Fibroblast of peridontal ligament (primary cell): ENCODE measurements around the gene UBE2D1.
A peak's percentile ranks its signal among the peaks of the same experiment; 100 is the strongest.

Experiments
- DNase-seq: peaks from one replicate; pipeline ENCODE4 v3.0.0-alpha.2; 2010; ENCODE audit errors: extremely low read depth

UBE2D1 gene

DNA sequence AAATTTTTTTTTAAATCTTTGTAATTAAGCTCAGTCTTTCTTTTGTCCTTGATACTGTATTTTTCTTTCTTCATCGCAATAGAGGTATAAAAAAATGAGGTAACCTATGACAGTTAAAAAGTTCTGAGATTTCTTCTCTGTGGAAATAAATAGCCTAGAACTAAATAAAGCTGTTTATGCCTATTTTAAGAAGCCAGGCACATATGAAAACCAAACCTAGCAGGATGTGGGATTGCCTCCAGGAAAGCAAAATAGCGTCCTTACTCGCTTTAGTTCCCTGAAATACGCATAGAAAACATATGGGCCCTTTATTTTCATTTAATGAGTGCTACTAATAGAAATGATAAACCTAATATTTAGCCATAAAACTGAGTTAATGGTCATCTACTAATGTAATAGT, 6.6 kb downstream of the UBE2D1 start:
- DNase-seq, result no peak

DNA sequence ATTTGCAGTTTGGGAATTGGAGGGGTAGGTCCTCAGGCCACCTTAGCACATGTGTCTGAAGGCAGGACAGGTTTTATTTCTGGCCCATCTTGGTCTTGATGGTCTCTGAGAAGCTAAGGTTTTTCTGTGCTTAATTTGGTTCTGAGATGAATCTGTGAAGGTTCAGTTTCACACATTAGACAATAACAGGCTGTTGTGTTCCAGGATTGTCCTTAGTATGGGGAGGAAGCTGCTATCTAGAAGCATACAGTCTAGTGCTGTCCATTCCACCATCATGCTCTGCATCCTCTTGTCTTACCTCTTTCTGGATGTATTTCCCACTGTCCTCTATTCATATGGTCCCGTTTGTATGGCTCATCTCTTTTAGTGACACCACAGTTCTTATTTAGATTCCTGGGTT, 7.1 kb downstream of the UBE2D1 start:
- DNase-seq, result no peak

DNA sequence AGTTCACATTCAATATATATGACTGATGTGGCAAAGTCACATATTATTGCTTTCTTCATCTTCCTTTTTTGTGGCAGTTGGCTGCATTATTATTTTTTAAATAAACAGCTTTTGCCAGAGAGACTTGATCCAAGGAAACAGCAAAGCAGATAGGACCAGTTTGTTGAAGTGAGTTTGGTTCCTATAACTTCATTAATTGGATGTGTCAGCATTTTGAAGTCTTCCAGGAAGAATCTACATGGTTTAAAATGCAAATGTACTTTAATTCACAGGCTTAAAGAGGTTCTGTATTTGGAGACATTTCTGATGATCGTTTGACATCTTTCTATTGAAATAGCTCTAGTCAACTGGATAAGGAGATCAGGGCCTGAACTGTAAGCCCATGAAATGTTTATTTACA, 13.2 kb downstream of the UBE2D1 start:
- DNase-seq, result no peak

DNA sequence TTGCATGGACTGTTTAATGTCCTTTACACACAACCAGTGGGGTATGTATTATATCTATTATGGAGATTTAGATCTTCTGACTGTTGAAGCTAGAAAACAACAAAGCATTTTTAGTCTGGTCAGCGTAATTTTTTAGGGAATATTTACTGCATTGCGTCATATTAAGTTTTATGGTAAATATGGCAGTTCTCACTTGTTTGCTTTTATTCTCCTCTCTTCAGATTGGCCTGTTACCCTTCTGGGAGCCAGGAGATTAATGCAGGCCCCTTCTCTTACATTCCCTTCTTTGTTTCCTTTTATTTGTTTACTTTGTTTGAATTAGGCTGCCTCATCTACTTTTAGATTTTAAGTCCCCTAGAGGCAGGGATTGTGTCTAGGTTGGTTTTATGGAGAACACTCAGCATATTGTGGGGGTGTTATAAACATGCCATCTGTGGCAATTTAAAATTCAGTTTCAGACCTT, 13.8 kb downstream of the UBE2D1 start:
- DNase-seq, result no peak

DNA sequence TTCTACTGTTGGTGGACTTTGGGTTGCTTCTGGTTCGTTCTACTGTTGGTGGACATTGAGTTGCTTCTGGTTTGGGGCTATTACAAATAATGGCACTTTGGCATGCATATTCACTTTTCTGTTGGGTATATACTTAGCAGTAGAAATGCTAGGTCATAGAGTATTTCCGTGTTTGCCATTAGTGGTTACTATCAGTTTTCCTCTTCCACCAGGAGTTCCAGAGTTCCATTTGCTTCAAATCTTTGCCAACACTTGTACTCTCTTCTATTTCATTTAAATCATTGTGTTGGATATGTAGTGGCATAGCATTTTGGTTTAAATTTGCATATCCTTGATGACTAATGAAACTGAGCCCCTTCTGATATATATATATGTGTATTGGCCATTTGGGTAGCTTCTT, 15.2 kb downstream of the UBE2D1 start:
- DNase-seq, result no peak

DNA sequence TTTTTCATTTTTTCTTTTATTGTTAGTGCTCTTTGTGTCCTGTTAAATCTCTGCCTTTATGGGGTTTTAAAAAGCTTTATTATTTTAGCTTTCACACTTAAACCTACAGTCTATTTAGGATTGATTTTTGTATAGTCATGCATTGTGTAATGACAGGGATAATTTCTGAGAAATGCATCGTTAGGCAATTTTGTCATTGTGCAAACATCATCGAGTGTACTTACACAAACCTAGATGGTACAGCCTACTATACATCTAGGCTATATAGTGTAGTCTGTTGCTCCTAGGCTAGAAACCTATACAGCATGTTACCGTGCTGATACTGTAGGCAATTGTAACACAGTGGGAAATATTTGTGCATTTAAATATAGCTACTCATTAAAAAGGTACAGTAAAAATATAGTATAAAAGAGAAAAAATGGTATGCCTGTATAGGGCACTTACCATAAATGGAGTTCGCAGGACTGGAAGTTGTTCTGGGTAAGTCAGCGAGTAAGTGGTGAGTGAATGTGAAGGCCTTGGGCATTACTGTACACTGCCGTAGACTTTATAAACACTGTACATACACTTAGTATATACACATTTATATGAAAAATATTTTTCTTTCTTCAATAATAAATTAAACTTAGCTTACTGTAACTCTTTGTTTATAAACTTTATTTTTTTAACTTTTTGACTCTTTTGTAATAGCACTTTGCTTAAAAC, 16.0 kb downstream of the UBE2D1 start:
- peak; percentile 36 for DNase-seq

DNA sequence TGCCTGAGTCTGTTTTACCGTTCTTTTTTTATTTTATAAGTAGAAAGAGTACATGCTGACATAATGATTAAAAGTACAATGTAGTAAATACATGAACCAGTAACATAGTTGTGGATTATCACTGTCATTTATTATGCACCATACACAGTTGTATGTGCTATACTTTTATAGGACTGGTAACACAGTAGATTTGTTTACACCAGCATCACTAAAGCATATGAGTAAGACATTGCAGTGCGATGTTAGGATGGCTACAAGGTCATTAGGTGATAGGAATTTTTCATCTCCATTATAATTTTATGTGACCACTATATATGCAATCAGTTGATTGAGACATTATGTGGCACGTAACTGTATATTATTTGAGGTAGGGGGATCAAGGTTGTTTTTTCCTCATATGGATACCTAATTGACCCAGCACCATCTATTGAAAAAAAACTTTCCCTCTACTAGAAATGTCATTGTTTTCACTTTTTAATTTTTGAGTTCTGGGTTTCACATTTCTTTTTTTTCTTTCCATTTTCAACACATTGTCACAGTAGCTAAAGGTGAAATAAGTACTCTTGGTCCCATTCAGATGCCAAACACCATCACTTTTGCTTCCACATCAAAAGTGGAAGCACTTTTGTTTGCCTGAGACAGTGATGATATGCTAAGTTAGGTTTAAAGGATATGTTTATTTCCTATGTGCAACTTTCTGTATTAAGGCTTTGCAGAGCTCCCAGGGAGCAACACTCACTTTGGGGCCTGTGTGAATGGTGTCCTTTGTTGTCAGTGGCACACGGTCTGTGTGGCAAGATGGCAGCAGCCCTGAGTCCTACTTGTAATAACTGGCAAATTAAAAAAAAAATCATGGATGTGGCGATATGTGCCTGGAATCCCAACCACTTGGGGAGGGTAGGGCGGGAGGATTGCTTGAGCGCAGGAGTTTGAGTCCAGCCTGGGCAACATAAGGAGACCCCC, 17.1 kb downstream of the UBE2D1 start:
- DNase-seq, result no peak

DNA sequence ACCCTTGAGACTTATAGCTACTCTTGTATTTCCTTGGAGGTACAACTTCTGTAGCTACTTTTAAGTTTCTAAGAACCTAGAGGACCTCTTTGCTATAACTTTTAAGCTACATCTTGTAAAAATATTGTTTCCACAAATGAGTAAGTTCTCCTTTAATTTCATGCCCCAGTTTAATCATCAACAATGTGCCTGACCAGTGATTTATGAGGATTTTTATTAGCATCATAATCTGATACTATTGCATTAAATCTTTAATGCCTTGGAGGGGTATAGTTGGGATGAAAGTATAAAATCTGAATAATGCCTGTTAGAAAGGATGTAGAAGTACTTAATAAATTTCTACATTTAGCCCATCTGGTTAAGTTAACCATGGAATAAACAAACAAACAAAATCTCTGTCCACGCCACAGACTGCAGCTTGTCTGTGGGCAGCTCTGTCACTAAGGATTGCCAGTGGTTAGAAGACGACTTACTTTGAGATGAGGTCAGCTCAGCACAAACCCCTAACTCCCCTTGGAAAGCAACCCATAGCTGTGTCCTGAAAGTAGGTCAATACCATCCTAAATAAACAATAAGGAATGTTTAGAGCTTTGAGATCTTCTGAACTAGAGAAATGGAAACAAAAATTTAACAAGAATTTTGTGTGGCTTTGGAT, 18.3 kb downstream of the UBE2D1 start:
- DNase-seq, result peak; percentile 6

DNA sequence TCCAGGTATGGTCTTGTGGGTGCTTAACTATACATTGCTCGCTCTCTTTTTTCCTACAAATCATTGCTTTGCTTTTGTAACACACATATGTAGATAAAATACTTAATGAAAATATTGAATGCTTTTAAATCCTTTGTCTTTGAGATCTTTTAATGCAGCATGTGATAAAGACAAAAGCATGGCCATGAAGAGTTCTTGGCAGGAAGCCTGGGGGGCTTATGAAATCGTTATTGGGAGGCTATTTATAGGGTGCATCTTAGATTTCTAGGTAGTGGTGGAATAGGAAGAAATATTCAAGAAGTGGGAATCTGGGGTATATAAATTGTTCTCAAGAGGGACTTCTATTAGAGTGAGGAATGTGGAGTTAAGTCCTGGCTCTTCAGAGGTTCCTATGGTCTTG, 21.9 kb downstream of the UBE2D1 start:
- DNase-seq, result no peak

DNA sequence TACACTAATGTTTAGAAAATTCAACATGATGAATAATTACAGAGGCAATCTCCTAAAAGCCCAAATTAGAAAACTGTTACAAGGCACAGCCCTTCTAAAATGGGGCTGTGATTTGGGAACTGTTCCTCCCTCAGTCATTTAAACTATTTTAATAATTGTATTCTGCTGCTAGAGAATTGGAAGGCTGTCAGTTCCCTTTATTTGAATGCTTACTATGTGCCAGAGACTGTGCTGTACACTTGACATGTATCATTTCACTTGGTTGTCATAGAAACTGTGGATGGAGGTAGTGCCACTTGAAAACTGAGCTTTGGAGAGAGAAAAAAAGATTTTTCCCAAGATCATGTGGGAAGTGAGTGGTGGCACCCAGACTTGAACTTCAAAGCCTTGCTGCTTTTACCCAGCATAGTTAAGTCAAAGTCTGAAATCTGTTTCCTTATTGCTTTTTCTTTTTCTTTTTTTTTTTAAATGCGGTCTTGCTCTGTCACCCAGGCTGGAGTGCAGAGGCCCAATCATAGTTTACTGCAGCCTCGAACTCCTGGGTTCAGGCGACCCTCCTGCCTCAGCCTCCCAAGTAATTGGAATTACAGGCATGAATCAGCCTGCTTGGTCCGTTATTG, 23.6 kb downstream of the UBE2D1 start:
- no peak for DNase-seq

DNA sequence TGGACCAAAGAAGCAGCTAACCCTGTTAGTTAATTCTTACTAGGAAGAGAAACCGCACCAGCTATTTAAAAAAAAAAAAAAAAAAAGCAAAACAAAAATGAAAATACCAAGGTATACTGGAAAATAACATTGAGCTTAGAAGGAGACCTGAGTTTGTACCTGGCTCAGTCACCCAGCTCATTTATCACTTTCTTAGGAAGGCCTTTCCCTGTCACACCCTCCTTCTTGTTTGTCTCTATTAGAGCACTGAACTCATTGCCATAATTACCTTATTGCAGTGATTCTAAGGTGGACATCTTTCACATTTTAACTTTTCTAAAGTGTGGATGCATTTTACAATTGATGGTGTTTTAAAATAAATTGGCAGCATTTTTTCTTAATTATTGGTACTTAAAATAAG, 24.1 kb downstream of the UBE2D1 start:
- DNase-seq, result no peak

DNA sequence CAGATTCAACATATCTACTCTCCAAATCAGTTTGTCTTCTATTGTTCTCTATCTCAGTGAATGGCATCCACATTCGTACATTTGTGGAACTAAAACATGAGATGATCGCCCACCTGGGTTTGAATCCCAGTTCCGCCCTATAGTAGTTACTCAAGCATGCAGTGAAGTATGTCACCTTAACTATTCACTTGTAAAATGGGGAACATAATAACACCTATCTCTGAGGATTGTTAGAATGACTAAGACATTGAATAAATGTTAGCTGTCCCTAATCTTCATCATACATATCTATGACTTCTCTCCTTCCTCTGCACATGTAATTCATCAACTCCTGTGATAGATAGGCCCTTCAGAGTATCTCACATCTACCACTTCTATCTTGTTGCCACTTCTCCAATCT, 24.7 kb downstream of the UBE2D1 start:
- no peak for DNase-seq

DNA sequence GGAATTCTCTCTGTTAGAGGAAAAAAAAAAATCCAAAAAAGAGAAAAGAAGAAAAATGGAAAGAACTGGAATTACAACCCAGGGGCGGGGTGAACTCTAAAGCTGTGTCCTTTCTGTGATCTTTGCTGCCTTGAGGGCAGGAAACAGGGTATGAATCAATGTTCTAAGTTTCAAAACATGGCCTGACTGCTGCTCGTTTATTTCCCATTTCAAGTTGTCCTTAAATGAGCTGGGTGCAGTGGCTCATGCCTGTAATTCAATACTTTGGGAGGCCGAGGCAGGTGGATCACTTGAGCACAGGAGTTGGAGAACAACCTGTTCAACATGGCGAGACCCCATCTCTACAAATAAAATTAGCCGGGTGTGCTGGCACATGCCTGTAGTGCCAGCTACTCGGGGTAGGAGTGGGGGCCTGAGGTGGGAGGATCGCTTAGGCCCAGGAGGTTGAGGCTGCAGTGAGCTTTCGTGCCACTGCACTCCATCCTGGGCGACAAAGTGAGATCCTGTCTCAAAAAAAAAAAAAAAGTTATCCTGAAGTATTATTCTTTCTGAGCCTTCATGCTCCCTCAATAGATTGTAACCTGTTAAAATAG, 25.7 kb downstream of the UBE2D1 start:
- no peak for DNase-seq

DNA sequence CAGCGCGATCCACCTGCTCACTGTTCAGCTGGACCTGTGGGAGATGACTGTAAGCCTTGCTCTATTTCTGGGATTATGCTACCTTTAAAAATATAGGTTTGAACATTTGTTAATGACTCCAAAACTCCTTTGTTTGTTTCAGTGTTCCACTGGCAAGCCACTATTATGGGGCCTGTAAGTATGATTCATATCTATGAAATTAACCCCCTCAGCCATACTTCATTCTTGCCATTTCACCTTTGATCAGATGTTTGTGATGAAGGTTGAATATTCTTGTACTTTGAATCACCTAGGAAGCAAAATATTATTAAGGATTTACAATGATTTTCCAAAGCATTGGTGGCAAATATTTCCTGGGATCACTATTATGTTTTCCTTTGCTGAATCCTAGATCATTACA, 26.5 kb downstream of the UBE2D1 start:
- DNase-seq, result no peak

DNA sequence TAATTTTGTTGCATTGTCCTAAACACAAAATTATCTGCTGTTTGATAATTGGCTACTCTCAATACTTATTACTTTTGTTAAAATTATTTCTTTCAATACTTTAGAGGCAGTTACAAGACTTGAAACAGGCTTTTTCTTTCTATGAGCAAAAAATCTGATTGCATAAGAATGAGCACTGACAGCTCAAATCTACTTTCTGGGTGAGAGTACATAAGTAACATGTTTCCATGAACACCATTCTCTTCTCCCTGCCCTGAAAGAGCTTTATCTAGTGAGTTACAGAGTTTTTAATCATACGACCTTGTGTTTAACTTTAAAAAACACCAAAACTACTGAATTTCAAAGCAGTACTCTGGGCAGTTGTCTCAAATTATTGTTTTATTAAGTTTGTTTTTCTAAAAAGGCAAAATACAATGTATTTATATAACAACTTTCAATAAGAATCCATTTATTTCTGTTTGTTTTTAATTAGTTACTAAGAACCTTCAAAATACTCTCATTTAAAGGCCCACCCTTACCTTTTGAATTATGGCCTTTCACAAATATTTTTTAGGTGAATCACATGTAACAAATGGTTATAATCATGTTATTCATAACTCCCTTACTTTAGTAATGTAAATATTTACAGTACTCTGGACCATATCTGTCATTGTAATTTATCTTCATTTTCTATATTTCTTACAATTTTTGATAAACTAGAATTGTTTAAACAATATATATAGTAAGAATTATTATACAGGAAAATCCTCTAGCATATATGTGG, 27.4 kb downstream of the UBE2D1 start:
- DNase-seq, result no peak

DNA sequence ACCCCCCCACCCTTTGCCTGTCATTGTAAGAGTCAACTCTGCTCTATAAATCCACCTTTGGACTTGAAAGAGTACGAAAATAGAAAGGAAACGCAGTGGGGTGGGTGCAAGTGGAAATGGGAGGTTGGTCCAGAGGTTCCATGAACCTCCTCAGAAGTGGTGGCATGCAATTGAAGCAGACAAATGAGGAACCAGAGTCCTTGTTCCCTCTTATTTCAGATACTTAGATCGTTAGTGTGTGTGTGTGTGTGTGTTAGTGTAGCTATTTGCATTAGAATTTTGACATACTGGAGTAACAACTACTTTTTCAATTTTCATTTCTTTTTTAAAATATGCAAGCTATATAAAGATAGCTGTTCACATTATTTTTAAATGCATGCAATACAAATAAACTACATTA, 32.3 kb downstream of the UBE2D1 start:
- DNase-seq, result no peak

DNA sequence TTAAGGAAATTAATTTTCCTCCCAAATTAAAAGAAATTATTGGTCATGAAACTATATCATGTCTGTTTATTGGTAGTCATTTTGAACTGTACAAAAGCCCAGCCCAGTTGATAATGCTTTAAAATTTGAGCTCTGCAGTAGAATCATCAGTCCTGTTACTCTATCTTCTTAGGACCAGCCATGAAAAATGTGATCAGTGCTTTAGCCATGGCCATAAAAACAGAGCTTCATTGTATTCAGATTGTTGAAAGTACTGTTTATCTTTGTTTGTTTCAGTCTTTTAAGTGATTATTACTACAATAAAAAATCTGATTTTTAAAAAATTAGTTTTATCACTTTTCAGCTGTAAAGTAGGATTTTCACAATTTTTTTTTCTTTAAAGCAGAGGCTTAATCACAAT, 36.7 kb downstream of the UBE2D1 start:
- no peak for DNase-seq

DNA sequence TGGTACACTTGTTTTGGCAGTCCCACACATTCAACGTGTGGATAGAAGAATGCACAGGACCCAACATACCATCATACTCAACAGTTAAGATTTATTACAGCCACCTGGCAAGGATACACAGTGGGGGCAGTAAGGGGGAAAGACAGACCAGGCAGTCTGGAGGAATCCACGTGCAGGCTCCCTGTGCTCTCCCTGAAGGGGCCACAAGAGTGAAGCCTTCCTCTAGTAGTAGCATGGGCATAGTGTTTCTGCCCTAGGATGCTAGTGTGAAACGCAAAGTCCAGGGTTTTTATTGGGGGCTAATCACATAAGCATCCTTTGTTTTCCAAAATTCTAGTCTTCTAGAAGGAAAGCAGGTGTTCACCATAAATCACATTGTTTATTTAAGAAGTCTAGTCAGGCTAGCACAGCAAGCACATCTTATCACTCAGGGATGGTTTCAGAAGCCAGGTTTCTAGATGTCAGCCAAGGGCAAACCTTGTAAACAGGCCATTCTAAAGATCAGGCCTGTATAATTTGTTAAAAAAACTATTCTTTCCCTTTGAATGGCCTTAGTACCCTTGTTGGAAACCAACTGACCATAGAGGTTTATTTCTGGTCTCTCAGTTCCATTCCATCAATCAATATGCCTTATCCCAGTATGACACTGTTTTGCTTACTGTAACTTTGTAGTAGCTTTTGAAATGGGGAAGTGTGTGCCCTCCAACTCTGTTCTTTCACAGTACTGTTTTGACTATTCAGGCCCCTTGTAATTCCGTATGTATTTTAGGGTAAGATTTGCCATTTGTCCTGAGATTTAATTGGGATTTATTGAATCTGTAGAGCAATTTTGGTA, 38.0 kb downstream of the UBE2D1 start:
- DNase-seq, result no peak

DNA sequence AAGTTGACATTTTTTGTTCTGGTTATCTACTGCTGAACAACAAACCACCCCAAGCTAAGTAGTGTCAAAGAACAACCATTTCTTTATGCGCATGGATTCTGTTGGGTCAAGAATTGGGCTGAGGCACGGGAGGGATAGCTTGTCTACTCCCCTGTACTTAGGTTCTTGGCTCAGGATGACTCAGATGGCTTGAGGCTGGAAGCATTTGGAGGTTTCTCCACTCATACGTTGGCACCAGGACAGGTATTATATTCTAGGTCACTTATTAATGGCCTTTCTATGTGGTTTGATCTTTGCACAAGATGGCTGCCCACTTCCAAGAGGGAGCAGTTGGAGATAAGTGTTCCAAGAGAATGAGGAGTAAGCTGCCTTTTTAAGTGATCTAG, 38.6 kb downstream of the UBE2D1 start:
- no peak for DNase-seq

DNA sequence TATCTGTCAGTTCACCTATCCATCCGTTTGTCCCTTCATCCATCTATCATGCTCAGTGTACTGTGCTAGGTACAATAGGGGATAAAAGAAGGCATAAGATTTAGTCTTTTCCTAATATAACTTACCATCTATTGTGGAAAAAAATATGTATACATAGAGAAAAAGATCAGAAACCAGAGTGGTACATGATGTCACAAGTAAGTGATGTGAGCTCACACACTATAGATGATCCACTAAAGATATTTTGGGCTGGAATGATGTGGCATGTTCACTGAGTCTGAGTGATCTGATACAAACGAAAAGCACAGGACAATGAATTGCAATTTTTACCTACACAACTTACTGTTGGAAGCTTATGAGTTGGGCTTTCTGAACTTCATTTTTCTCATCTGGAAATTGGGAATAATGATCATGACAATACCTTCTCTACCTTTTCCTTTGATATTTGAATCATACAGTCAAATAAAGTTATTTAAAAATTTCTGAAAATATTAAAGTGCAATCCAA, 47.7 kb downstream of the UBE2D1 start:
- no peak for DNase-seq
